AG04450 (cell line): Measurements from ENCODE around the gene GNA12. TPM values are rescaled to one million over a fixed set of nuclear protein-coding genes. Genes with fewer than 3 reads are reported as not detected.

Source experiments
- CTCF ChIA-PET: fragments of 300-600, 350-600 bp; formaldehyde crosslinking; extraction: SDS; loops from one replicate; lab custom pipeline; 2022; ENCODE audit warnings: antibody characterized with exemption, inconsistent platforms; lab: Charles Lee
- POLR2A ChIA-PET: fragments of 350-600 bp; formaldehyde crosslinking; extraction: SDS; loops from one replicate; lab custom pipeline; 2021; ENCODE audit warnings: antibody characterized with exemption, inconsistent platforms; lab: Yijun Ruan, JAX
- DNase-seq: peaks from one replicate; pipeline ENCODE4 v3.0.0-alpha.2; 2011; ENCODE audit warnings: low read depth, low spot score
- H3K27ac ChIP-seq: one replicate; pipeline ENCODE4 v1.5.1; 2012; ENCODE audit warnings: low read depth, low read length, control low read depth
- H3K27me3 ChIP-seq: one replicate; pipeline ENCODE4 v1.6.0; 2012; ENCODE audit warnings: low read length; ENCODE audit not compliant: control insufficient read depth, insufficient read depth
- H3K4me3 ChIP-seq: 2 replicates; pipeline ENCODE4 v1.5.1; 2011; ENCODE audit warnings: mild to moderate bottlenecking, low read depth, low read length, control low read depth
- H3K9me3 ChIP-seq: 2 replicates; pipeline ENCODE4 v1.5.1; 2012; ENCODE audit warnings: low read length; ENCODE audit not compliant: control insufficient read depth, insufficient read depth
- polyA plus RNA-seq: library from polyadenylated mRNA; depleted of rRNA; stranded (reverse); fragments of >200 nt; gene quantifications from 2 replicates; pipeline ENCODE4 v1.2.3, GENCODE V29; 2011
- TF ChIP-seq, protein P1 (sequence below): IDR thresholded peaks from 2 replicates; pipeline ENCODE4 v1.5.1; 2011; ENCODE audit warnings: low read depth, low read length, control low read depth, inconsistent platforms

Gene GNA12
- polyA plus RNA-seq, 1 experiment = 97.4 TPM

DNA sequence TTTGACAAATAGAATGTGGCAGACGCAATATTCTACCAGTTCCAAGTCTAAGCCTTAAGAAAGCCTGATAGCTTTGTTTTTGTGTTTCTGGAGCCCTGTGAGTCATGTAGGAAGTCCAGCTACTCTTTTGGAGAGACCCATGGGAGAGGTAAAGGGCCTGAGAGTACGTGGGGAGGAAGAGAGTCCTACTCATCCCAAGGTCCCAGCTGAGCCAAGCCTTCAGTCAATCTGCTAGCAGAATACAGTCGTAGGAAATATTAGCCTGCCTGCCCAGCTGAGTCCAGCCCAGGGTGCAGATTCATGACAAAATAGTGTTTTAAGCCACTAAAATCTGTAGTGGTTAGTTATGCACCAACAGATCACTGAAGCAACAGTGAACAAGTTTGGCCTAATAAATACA, 9.0 kb upstream of the GNA12 start:
- Histone ChIP-seq H3K4me3 (no peak overlapping the region), H3K27ac (no peak overlapping the region), H3K9me3 (no peaks in the 10 kb centered on the region), H3K27me3 (no peaks in the 10 kb centered on the region)
- ChIA-PET POLR2A (interaction anchor here (0.6 to 1.1 kb wide), 3 partner anchors 66 to 222 kb away, joined by 3 to 4 read pairs (median 3); no protein-coding TSS in a partner anchor), CTCF (interaction anchor here (0.6 to 1.4 kb wide), 2 partner anchors 12 to 1898 kb away, joined by 5 to 7 read pairs; no protein-coding TSS in a partner anchor)
- DNase-seq = no peak
- TF ChIP-seq, protein P1, sequence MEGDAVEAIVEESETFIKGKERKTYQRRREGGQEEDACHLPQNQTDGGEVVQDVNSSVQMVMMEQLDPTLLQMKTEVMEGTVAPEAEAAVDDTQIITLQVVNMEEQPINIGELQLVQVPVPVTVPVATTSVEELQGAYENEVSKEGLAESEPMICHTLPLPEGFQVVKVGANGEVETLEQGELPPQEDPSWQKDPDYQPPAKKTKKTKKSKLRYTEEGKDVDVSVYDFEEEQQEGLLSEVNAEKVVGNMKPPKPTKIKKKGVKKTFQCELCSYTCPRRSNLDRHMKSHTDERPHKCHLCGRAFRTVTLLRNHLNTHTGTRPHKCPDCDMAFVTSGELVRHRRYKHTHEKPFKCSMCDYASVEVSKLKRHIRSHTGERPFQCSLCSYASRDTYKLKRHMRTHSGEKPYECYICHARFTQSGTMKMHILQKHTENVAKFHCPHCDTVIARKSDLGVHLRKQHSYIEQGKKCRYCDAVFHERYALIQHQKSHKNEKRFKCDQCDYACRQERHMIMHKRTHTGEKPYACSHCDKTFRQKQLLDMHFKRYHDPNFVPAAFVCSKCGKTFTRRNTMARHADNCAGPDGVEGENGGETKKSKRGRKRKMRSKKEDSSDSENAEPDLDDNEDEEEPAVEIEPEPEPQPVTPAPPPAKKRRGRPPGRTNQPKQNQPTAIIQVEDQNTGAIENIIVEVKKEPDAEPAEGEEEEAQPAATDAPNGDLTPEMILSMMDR = no peak

DNA sequence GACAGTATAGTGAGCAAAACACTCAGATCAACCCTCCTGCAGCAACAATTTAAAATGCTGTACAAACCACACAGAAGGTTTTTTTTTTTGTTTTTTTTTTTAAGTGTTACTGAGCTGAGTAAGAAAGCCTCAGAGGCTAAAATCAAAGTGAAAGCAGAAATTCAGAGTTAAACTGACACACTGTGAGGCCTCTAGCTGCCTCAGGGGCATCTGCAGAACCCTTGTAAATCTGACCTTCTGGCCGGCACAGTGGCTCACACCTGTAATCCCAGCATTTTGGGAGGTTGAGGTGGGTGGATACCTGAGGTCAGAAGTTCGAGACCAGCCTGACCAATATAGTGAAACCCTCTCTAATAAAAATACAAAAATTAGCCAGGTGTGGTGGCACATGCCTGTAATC, 7.4 kb upstream of the GNA12 start:
- H3K27me3 ChIP-seq = no peaks in the 10 kb centered on the region
- H3K9me3 ChIP-seq = no peaks in the 10 kb centered on the region
- POLR2A ChIA-PET = interaction anchor here (0.7 kb wide), 1 partner anchor 48 kb away, joined by 4 read pairs; no protein-coding TSS in a partner anchor
- TF ChIP-seq, protein P1 = no peak
- no peak for DNase-seq
- CTCF ChIA-PET = interaction anchor here (0.6 kb wide), 1 partner anchor 285 kb away, joined by 3 read pairs; no protein-coding TSS in a partner anchor
- H3K4me3 ChIP-seq = no peak overlapping the region
- no peak overlapping the region for H3K27ac ChIP-seq

DNA sequence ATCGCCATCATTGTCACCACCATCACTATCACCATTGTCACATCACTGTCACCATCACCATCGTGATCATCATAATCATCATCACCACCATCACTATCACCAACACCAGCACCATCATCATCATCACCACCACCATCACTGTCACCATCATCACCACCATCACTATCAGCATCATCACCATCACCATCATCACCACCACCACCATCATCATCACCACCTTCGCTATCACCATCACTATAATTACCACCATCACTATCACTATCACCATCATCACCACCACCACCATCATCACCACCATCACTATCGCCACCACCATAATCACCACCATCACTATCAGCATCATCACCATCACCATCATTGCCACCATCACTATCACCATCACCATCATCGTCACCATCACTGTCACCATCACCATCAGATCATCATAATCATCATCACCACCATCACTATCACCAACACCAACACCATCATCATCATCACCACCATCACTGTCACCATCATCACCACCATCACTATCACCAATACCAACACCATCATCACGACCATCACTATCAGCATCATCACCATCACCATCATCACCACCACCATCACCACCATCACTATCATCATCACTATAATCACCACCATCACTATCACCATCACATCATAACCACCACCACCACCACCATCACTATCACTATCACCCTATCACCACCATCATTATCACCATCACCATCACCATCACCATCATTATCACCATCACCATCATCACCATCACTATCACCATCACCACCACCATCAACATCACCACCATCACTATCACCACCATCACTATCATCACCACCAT, 6.0 kb upstream of the GNA12 start:
- DNase-seq = no peak
- H3K27me3 ChIP-seq = no peaks in the 10 kb centered on the region
- no peaks in the 10 kb centered on the region; the same call in 1 of the 2 replicates for H3K9me3 ChIP-seq
- POLR2A ChIA-PET = no interaction called here
- H3K27ac ChIP-seq = no peak overlapping the region
- no peak overlapping the region for H3K4me3 ChIP-seq
- CTCF ChIA-PET = interaction anchor here (3.5 kb wide), 1 partner anchor 15 kb away, joined by 17 read pairs; no protein-coding TSS in a partner anchor
- TF ChIP-seq, protein P1 = no peak

DNA sequence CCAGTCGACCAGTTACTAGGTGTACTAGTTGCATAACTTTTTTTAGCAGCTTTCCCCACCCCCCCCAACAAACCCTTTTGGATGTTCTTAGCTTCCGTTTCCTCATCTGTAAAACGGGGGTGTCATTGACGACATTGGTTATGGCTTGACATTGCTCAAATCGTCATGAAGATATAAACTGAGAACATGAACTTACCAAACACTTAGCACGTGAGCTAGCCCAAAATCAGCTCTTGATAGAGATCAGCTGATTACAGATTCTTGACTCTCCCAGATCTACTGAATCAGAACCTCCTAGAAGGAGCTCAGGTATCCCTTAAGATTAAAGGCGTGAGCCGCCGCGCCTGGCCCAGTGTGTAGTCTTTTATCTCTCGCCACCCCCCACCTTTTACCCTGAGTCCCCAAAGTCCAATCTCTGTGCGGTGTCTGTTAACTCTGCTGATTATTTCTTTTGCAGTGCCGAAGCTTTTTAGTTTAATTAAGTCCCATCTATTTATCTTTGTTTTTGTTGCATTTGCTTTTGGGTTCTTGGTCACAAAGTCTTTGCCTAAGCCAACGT, 1.0 kb upstream of the GNA12 start:
- no peak for DNase-seq
- TF ChIP-seq, protein P1 = no peak
- no peak overlapping the region for H3K4me3 ChIP-seq
- H3K9me3 ChIP-seq = no peaks in the 10 kb centered on the region; the same call in none of the 2 replicates
- H3K27me3 ChIP-seq = no peaks in the 10 kb centered on the region
- ChIA-PET CTCF (interaction anchor here (0.6 to 1.4 kb wide), 2 partner anchors 20 to 137 kb away, joined by 4 to 5 read pairs; no protein-coding TSS in a partner anchor), POLR2A (no interaction called here)
- no peak overlapping the region for H3K27ac ChIP-seq
